ENCODE measurements around the gene KLHL5. TPM values are rescaled to one million over a fixed set of nuclear protein-coding genes. Genes with fewer than 3 reads are reported as not detected.

The KLHL5 gene
- total and polyA plus RNA-seq, 2 of the 4 experiments (the other 2 are of a cell fraction) = 58.8 to 97.7 TPM

DNA sequence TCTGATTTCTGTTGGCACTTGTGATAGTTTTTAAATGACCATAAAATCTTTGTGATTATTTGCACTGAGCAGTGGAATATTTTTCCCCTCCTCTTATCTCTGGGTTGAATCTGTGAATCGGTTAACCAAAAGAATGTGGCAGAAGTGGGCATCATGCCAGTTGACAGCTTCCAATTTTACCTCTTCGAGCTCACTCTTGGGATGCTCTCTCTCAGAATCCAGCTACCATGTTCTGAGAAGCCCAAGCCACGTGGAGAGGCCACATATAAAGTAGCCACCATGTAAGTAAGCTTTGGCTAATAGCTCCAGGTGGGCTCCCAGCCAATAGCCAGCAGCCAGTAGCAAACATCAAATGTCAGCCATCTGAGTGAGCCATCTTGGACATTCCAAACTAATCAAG is 107.4 kb downstream of the KLHL5 start:
- no peak for DNase-seq
- H3K9me3 ChIP-seq (ENCODE audit: control insufficient read depth, insufficient read depth, low read length) = peaks cover 2% of the 10 kb centered on the region; the same call in 1 of the 2 replicates
- no peaks in the 10 kb centered on the region for H4K20me1 ChIP-seq (ENCODE audit: insufficient read depth, low read length)
- H3K4me2 ChIP-seq (ENCODE audit: low read depth, low read length) = no peak overlapping the region
- no peak overlapping the region for H4K91ac ChIP-seq (ENCODE audit: insufficient read depth, low read depth, low read length)
- no peak overlapping the region for H4K5ac ChIP-seq (ENCODE audit: low read depth, low read length)
- H3K4ac ChIP-seq (ENCODE audit: low read depth, low read length) = no peak overlapping the region
- no peak overlapping the region for H3K27ac ChIP-seq (ENCODE audit: insufficient read depth, low read length)
- no peak overlapping the region for H2AK9ac ChIP-seq (replicated peaks; ENCODE audit: low read depth, low read length, poor library complexity)
- in situ Hi-C loops (cut with MboI; ENCODE audit: low sequenced_read_pairs) = no loop called here
- no peak overlapping the region for H3K4me3 ChIP-seq (ENCODE audit: insufficient read depth, low read depth, low read length)
- ChIA-PET POLR2A (ENCODE audit: unreplicated experiment) (no interaction called here), CTCF (no interaction called here)
- H2BK20ac ChIP-seq (ENCODE audit: low read depth, low read length) = no peak overlapping the region
- ATAC-seq (ENCODE audit: low read depth) = no peak
- no peak overlapping the region for H2AK5ac ChIP-seq (ENCODE audit: low read depth, low read length)
- H2BK5ac ChIP-seq (ENCODE audit: low read depth, low read length, poor library complexity, severe bottlenecking) = no peak overlapping the region
- no peaks in the 10 kb centered on the region for H3K36me3 ChIP-seq (ENCODE audit: control insufficient read depth, insufficient read depth, low read length)
- H3K9me1 ChIP-seq (ENCODE audit: insufficient read depth, low read length) = no peaks in the 10 kb centered on the region
- BruUV-seq (replicated peaks) = no TSS peak
- intact Hi-C loops (cut with micrococcal nuclease) = no loop called here
- H3K56ac ChIP-seq (ENCODE audit: extremely low read depth, insufficient read depth, low read length) = no peak overlapping the region
- H4K8ac ChIP-seq (ENCODE audit: low read depth in 2 of 2, low read length in 2 of 2) = no peak overlapping the region
- no peaks in the 10 kb centered on the region for H3K79me1 ChIP-seq (ENCODE audit: low read depth in 1 of 2, low read length in 2 of 2)
- H3K27me3 ChIP-seq (ENCODE audit: control insufficient read depth, insufficient read depth, low read length) = no peaks in the 10 kb centered on the region; the same call in 1 of the 2 replicates
- H2BK15ac ChIP-seq (ENCODE audit: low read depth, low read length) = no peak overlapping the region
- dilution Hi-C loops (cut with HindIII; ENCODE audit: low sequenced_read_pairs, unreplicated experiment) = no loop called here
- no peak overlapping the region for H3K23ac ChIP-seq (ENCODE audit: low read depth, low read length)
- no peak overlapping the region for H3K14ac ChIP-seq (replicated peaks; ENCODE audit: low read depth, low read length)
- no peak overlapping the region for H2BK120ac ChIP-seq (ENCODE audit: low read depth, low read length)
- TF ChIP-seq RAD21 (IDR thresholded peaks at IDR 0.05; ENCODE audit: low read length) = no peak
- no peak for TF ChIP-seq CEBPB (IDR thresholded peaks at IDR 0.05; ENCODE audit: low read depth, low read length)
- TF ChIP-seq BHLHE40 (IDR thresholded peaks at IDR 0.05; ENCODE audit: low read depth, low read length) = no peak
- no peak for TF ChIP-seq RCOR1 (IDR thresholded peaks at IDR 0.05; ENCODE audit: insufficient replicate concordance, low read length)
- no peak for TF ChIP-seq POLR2A (IDR thresholded peaks at IDR 0.05; ENCODE audit: low read depth, low read length)
- no peak for TF ChIP-seq FOS (IDR thresholded peaks at IDR 0.05; ENCODE audit: low read depth, low read length)
- no peak for TF ChIP-seq MAFK (IDR thresholded peaks at IDR 0.05; ENCODE audit: low read depth, low read length)
- TF ChIP-seq SMC3 (IDR thresholded peaks at IDR 0.05; ENCODE audit: low read depth, low read length) = no peak
- no peak for TF ChIP-seq CHD1 (IDR thresholded peaks at IDR 0.05; ENCODE audit: low read depth, low read length)
- no peak for TF ChIP-seq MXI1 (IDR thresholded peaks at IDR 0.05; ENCODE audit: borderline replicate concordance, low read depth, low read length)
- TF ChIP-seq, protein P1, sequence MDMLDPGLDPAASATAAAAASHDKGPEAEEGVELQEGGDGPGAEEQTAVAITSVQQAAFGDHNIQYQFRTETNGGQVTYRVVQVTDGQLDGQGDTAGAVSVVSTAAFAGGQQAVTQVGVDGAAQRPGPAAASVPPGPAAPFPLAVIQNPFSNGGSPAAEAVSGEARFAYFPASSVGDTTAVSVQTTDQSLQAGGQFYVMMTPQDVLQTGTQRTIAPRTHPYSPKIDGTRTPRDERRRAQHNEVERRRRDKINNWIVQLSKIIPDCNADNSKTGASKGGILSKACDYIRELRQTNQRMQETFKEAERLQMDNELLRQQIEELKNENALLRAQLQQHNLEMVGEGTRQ (IDR thresholded peaks at IDR 0.05; ENCODE audit: low read depth, low read length) = no peak
- TF ChIP-seq, protein P2, sequence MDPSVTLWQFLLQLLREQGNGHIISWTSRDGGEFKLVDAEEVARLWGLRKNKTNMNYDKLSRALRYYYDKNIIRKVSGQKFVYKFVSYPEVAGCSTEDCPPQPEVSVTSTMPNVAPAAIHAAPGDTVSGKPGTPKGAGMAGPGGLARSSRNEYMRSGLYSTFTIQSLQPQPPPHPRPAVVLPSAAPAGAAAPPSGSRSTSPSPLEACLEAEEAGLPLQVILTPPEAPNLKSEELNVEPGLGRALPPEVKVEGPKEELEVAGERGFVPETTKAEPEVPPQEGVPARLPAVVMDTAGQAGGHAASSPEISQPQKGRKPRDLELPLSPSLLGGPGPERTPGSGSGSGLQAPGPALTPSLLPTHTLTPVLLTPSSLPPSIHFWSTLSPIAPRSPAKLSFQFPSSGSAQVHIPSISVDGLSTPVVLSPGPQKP (IDR thresholded peaks at IDR 0.05; ENCODE audit: borderline replicate concordance, low read depth, low read length) = no peak
- TF ChIP-seq MAZ (IDR thresholded peaks at IDR 0.05; ENCODE audit: borderline replicate concordance, low read depth, low read length) = no peak
- TF ChIP-seq RFX5 (IDR thresholded peaks at IDR 0.05; ENCODE audit: low read depth, low read length) = no peak
- no peak for TF ChIP-seq NFE2L2 (IDR thresholded peaks at IDR 0.05; ENCODE audit: low read depth, low read length)
- TF ChIP-seq, protein P3, sequence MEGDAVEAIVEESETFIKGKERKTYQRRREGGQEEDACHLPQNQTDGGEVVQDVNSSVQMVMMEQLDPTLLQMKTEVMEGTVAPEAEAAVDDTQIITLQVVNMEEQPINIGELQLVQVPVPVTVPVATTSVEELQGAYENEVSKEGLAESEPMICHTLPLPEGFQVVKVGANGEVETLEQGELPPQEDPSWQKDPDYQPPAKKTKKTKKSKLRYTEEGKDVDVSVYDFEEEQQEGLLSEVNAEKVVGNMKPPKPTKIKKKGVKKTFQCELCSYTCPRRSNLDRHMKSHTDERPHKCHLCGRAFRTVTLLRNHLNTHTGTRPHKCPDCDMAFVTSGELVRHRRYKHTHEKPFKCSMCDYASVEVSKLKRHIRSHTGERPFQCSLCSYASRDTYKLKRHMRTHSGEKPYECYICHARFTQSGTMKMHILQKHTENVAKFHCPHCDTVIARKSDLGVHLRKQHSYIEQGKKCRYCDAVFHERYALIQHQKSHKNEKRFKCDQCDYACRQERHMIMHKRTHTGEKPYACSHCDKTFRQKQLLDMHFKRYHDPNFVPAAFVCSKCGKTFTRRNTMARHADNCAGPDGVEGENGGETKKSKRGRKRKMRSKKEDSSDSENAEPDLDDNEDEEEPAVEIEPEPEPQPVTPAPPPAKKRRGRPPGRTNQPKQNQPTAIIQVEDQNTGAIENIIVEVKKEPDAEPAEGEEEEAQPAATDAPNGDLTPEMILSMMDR (conservative IDR thresholded peaks at IDR 0.05; ENCODE audit: low read depth, low read length) = no peak
- H3K9ac ChIP-seq (ENCODE audit: low read depth, low read length) = no peak overlapping the region
- H2AFZ ChIP-seq (replicated peaks; ENCODE audit: low read length, poor library complexity) = no peak overlapping the region
- H3K18ac ChIP-seq (ENCODE audit: low read depth, low read length) = no peak overlapping the region
- 0% methylated on average over 1 of the region's 3 CpGs; no CpG with 5 or more reads in 1 of the 2 experiments for WGBS, 2 experiments (ENCODE audit: extremely low coverage in 2 of 2, insufficient read length in 1 of 2)
- no peaks in the 10 kb centered on the region for H3K4me1 ChIP-seq (ENCODE audit: control insufficient read depth, insufficient read depth, low read length)

All from IMR-90 (cell line).